HG02571 (cell line): ENCODE data around the gene JAM2.
"Not testable (repeated sequence)": the region's sequence is repeated elsewhere in the genome, so short reads cannot be mapped to it uniquely, and the experiment has no call there.

Experiments
- ATAC-seq: cut with Tn5 transposase; IDR thresholded peaks from one replicate; pipeline ENCODE4 v1.9.1; 2021; ENCODE audit warnings: mild to moderate bottlenecking, moderate library complexity; ENCODE audit not compliant: unreplicated experiment

The JAM2 gene

DNA sequence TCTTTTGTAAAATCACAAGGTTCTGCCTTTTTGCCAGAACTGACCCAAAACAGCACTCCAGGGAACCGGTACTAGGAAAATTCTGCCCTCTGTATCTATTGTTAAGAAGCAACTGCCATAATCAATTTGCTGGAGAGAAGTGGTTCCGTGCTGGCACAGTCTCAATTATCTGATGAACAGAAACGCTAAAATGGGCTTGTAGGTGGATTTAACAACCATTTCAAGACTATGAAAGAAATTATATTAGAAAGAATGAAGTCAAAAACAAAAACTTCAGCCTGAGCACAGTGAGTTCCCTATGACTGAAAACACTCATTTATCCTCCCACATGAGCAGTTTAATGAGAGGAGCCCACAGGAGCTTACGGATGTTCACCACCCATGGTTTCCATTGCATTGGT, 4.4 kb downstream of the JAM2 start:
- ATAC-seq = no peak

DNA sequence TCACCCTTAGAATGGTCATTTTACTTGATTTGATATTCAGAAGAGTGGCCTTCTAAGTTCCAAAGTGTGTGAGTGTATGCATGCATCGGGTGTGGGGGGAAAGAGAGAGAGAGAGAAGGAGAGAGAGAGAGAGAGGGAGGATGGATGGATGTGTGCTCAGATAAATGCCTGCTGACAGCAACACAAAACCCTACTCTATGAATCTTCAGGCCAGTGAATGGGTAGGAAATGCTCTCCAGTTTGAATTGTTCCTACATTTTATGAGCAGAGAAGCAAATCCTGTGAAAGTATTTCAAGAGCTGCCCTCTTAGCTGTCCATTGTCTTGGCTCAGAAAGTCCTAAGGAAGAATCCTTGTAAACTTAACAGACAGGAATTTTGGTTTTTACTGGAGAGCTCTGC, 7.4 kb downstream of the JAM2 start:
- ATAC-seq = no peak

DNA sequence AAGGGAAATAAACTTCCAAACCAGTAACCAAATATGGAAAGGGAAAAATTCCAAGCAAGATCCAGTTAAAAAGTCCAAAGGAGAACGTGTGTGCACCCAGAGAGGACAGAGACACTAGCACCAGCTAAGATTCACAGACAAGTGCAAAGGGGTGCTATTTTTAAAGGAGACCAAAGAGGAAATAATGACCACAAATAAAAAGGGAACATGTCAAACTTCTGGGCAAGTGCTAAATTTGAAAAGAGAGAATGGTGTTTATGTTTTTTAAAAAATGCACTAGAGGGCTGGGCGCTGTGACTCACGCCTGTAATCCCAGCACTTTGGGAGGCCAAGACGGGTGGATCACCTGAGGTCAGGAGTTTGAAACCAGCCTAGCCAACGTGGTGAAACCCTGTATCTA, 8.6 kb downstream of the JAM2 start:
- ATAC-seq = no peak

DNA sequence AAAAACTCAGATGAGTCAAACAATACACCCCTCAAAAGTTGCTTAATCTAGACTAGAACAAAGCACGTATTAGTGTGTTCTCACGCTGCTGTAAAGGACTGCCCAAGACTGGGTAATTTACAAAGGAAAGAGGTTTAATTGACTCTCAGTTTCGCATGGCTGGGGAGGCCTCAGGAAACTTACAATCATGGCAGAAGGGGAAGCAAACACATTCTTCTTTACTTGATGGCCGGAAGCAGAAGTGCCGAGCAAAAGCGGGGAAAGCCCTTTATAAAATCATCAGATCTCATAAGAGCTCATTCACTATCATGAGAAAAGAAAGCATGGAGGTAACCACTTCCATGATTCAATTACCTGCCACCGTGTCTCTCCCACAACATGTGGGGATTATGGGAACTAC, 10.1 kb downstream of the JAM2 start:
- no peak for ATAC-seq

DNA sequence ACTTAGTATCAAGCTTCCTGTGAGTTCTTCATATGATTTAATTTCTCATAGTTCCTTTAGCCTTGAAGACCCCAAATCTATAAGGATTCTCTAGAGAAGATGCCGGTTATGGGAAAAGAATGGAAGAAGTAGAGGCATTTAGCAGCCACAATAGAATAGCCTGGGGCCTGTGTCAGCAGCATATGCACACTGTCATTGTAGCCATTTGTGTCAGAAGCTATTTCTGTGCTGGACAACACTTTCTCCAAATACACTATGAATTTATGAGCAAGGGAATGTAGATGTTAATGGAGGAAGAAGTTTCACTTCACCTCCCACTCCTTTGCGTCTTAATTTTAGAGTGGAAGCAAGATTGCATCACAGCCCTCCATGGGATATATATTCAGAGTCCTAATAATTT, 17.4 kb downstream of the JAM2 start:
- no peak for ATAC-seq

DNA sequence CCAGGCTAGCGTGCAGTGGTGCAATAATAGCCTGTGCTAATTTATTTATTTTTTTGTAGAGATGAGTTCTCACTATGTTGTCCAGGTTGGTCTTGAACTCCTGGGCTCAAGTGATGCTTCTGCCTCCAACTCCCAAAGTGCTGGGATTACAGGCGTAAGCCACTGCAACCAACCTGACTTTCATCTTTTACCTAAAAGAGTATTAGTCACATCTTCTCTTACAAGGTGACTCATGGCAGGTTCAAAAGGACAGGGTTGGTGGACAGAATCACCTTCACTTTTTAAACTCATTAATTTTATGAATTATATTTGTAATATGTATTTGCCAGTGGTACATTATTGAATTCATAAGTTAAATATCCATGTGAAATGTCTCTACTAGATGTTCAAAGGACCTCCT, 18.1 kb downstream of the JAM2 start:
- no peak for ATAC-seq

DNA sequence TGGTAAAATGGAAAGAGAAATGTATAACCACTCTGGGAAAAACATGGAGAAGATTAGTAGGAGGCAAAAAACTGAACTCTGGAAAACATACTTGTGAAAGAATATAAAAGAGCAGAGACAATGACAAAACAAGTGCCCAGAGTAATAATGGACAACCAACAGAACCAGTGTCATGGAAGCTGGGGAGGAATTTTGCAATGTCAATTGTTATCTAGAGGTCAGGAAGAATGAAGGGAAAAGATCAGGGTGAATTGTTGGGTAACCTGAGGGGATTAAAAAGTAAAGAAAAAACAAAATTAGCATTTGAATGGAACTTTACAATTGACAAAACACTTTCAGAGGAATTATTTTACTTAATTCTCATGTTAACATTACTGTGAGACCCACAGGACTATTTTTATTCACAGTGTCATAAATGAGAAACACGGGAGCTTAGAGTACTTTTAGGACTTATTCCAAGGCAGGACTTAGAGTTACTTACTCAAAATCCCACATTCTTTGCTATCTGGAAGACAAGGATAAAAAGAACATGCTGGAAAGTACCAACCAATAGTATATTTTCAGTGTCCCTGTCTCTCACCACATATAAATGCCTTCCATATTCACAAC, 19.5 kb downstream of the JAM2 start:
- ATAC-seq = no peak

DNA sequence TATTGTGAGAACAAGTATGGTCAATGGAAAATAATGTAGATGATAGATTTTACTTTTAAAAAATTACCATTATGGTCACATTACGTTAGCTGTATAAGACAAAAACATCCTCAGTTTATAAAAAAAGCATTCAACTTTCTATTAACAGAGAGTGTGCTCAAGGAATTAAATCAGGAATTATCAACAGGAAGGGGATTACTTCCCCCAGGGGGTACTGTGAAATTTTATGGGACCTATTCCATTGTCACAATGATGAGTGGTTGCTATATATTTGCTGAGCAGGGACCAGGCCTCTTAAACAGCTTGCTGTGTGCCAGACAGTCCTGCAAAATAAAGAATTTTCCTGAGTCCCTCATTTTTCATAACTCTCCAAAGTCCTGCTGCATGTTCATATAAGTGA, 21.2 kb downstream of the JAM2 start:
- no peak for ATAC-seq

DNA sequence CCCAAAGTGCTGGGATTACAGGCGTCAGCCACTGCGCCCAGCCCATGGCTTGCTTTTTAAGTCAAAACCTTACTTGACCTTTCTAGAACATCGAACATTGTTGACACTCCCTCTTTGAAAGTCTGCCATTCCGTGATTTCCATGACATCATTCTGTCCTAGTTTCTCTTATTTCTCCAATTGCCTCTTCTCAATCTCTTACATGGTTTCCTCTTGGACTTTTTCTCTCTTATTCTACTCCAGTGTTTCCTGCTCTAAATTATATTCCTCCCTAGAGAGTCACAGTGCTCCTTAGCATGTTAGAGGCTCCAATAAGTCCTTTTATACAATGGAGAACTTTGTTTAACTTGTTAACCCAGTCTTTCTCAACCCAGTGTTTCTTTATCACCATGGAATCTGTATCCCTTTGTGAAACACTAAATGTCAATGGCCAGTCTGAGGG, 25.5 kb downstream of the JAM2 start:
- ATAC-seq = no peak

DNA sequence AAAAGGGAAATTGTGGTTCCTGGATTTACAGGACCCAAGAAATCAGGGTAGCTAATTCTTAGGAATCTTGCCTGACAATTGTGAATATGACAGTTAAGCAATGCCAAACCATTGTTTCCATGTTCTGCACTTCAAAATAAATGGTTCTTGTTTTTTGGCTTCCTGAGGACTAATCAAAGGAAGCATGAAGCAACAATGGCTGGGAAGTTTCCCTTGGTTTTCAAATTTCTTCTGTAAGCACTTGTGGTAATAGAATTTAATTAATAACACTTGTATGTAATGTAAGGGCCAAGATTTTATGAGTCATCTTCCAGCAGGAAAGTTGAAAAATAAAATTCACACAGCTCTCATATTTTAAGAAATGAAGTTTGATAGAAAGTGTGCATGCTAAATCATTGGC, 31.7 kb downstream of the JAM2 start:
- no peak for ATAC-seq

DNA sequence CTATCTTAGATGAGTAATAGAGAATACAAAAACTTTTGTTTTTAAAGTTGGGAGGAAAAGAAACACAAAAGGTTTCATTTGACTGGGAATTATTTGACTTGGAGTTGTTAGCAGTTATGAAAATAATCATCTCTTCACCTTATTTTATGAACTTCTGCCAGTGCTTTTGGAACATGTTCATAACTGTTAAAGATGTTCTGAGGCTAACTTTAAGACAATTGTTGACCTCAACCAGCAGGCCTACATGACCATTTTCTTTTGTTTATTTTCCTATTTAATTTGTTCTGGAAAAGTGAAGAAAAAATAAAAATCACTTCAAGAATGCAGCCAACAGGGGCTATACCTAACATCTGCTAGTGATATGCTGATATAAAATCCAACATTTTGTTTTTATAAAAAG, 37.4 kb downstream of the JAM2 start:
- no peak for ATAC-seq

DNA sequence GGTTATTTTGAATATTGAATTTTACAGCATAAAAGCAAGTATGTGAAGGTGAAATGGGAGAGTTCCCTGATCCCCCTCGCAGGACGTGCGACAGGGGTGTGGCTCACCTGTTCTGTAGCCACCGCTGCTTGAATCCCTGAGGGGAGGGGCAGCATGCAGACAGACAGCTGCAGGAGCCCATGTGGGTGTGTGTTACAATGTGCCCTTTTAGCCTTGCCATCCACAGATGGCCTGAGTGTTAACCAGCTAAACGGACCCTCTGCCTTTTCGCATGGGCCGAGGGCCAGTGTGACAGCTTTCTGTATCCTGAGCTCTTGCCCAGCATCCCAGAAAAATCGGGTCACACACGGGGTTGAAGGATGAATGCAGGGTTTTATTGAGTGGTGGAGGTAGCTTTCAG, 43.3 kb downstream of the JAM2 start:
- ATAC-seq = no peak

DNA sequence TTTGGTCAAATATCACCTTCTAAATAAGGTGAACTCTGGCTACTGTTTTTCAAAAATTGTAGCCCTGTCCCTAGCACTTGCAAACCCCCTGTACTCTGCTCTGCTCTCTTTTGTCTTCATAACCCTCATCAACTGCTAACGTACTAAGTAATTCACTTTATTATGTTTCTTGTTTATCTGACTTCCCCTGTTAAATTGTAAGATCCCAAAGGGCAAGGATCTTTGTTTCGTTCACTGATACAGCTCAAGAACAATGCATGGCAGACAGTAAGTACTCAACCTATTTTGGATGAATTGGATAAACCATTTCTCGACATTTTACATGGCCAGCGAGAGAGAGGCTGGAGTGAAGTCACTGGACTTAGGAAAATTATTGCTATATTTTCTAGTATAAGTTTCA, 48.7 kb downstream of the JAM2 start:
- ATAC-seq = no peak

DNA sequence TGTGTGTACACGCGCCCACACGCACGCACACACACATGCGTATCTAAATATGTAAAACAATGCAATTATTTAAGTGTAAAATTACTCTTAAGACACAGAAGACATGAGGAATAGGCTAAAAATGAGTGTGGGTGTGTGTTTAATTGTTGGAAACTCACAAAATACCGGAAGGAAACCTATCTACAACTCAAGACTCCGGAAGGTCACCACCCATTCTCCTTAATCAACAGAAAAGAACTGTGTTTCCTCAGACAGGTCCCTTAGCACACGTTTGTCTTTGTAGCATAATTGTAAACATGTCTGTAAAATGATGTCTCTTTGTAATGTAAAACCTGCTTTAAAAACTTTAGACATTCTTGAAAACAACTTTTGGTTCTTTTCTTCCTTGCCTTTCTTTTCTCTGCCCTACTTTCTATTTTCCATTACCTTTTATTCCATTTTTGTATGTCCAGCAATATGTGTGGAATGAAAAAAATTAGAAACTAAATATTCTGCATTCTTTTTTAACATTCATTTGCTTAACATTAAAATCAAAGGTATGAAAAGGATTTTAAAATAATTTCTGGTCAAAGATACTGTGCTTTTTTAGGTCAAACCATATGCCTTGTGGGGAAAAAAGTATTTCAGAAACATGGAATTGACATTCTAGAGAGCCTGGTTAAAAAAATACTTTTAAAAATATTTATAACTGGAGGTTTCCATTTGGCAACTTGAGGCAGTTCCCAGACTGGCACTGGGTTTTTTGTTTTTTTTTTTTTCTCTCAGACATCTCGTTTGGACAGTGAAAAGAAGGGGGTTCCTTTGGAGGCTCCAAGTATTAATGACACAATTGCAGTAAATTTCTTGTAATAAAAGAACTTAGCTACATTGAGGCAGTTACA, 49.5 kb downstream of the JAM2 start:
- no peak for ATAC-seq

DNA sequence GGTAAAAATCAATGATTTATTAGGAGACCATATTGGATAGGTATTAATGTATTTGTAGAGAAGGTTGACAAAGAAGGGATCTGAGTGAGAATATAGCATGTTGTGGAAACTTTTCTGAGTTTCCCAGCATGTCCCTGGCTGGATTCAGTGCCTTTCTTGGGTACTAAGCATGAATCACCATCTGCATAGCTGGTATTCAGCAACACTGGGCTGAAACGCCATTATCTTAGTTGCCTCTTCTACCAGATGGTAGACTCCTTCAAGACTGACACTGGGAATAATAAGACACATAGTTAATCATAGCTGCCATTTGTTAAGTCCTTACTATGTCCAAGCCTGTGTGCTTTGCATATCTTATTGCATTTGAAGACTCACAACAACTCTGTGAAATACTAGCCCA, 50.2 kb downstream of the JAM2 start:
- no peak for ATAC-seq

DNA sequence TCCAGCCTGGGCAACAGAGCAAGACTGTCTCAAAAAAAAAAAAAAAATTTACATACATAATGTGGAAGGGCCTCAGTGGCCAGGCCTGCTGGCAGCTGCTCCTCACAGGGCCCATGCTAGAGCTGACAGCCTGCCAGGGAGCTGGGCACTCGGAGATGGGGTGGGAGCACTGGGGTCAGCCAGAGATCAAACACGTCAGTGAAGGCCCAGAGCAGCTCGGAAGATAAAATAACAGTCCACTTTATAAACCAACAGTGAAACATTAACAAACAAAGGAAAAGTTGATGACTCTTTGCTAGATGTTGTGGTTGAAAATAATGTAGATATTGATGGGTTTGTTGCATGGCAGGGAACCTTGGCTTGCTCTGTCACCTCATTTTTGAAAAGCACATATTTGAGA, 52.9 kb downstream of the JAM2 start:
- ATAC-seq = no peak

DNA sequence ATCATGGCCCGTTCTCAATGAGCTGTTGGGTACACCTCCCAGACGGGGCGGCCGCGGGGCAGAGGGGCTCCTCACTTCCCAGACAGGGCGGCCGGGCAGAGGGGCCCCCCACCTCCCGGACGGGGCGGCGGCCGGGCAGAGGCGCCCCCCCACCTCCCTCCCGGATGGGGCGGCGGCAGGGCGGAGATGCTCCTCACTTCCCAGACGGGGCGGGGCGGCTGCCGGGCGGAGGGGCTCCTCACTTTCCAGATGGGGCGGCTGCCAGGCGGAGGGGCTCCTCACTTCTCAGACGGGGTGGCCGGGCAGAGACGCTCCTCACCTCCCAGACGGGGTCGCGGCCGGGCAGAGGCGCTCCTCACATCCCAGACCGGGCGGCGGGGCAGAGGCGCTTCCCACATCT, 56.4 kb downstream of the JAM2 start:
- ATAC-seq = not testable (repeated sequence)

DNA sequence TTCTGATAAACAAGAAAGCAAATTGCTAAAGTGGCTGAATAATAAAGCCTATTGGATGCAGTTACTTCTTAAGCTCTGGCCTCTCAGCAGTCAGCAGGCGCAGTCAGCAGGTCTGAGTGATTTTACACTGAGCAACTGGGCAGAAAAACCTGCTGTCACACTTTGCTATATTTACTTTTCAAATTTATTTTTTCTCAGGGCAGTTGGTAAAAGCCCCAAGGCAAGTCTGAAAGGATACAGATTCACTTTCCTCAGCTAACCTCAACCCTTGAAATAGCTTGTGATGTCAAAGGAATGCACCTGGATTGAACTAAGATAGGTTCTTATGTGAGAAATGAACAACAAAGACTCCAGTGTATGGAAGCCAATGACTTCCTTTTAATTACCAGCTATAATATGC, 61.7 kb downstream of the JAM2 start:
- no peak for ATAC-seq

DNA sequence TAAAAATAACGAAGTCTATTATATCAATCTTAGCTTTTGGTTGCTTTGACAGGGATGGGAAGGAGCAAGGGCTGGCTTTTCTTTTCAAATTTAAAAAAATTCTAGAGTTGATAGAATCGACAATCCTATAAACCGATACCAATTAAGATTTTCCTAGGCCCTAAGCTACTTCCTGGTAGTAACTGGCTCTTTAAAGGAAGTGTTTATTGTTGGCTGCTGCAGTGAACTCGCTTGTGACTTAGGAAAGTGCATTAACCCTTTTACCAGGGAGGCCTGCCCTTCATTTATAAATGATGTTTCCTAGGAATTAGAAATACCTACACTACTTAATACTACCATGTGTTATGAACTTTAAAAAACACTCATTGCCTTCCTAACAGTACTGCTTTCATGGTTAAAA, 62.5 kb downstream of the JAM2 start:
- no peak for ATAC-seq

DNA sequence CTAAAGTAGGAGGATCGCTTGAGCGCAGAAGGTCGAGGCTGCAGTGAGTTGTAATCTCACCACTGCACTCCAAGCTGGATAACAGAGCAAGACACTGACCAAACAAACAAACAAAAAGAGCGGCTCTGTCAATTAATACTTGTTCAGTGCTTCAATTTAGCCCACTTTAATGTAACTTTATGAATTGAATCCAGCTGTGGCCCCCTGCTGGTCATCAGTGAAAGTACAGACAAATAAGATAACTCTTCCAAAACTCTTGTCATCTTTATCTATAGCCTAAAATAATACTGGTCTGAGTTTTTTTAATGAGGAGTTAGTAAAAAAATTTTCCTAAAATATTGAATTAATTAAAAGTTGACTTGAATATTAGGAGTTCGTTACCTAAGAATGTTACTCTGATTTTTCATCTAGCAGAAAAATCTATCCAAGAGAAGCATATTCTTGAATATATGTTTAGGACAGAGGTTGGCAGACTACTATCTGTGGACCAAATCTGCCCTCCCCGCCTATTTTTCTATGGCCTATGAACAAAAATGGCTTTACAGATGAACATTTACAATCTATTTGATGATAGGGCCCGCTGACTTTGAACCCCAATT, 69.5 kb downstream of the JAM2 start:
- no peak for ATAC-seq

DNA sequence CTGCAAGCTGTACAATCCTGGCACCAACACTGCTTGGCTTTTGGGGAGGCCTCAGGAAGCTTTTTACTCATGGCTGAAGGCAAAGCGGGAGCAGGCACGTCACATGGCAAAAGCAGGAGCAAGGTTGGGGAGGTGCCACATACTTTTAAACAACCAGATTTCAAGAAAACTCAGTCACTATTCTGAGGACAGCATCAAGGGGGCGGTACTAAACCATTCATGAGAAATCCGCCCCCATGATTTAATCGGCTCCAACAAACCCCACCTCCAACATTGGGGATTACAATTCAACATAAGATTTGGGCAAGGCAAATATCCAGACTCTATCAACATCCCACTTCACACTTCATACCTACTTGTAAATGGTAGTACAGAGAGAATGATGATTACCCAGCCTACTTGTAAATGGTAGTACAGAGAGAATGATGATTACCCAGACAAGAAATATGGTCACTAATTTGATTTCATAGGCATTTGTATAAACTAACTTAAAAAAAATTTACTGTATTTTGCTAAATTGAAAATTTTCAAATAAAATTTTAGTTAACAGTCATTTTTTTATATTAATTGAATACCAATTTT, 70.7 kb downstream of the JAM2 start:
- no peak for ATAC-seq

DNA sequence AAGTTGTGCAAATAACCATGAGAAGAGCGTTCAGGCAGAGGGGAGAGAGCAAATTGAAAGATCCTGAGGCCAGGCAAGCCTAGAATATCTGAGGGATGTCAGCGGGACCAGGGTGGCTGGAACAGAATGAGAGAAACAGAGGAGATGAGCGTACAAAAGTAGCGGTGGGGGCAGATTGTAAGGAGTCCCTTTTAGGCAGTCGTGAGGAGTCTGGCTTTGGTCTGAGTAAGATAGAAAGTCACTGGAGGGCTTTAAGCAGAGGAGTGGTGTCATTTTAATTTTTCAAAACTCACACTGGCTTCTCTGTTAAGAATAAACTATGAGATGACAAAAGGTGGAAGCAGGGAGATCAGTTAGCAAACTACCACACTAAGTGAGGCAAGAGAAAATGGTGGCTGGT, 71.5 kb downstream of the JAM2 start:
- ATAC-seq = no peak
